ENCODE data around the gene SMPX. TPM values are rescaled to one million over a fixed set of nuclear protein-coding genes. Genes with fewer than 3 reads are reported as not detected.

SMPX gene
- total and polyA plus RNA-seq, 7 donors, result 207 to 863 (median 427) TPM

DNA sequence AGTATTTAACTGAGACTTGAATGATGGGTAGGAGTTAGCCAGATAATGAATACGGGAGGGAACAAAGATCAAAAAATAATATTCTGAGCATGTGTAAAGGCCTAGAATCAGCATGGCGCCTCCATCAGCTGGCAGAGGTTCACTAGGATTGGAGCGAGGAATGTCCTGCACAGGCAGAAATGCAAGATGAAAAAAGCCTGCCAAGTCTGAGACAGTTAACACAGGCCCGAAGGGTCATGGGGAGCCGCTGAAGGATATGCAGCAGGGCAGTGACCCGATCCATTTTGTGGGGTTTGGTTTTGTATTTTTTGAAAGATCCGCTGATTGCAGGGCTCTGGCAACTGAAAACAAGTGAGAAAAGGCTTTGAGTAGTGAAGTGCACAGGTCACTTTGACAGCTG lies 40.1 kb downstream of the SMPX start:
- H3K9me3 ChIP-seq, result no peaks in the 10 kb centered on the region
- no peaks in the 10 kb centered on the region for H3K27me3 ChIP-seq (ENCODE audit: insufficient read depth in 3 of 3, low read length in 2 of 3)
- peaks cover 6% of the 10 kb centered on the region for H3K4me1 ChIP-seq
- ATAC-seq (peak in 2 of 4 donors; percentile 48 to 51), DNase-seq (no peak)
- H3K4me3 ChIP-seq, result no peak overlapping the region
- H3K27ac ChIP-seq, result peak overlapping the region; percentile 58
- intact Hi-C loops (cut with DNase I), result no loop called here
- 48 to 68% (median 54%) methylated on average over 7 of the region's 7 CpGs for WGBS, 3 donors
- peaks cover 0 to 4% of the 10 kb centered on the region in 2 donors for H3K36me3 ChIP-seq (ENCODE audit: insufficient read depth in 1 of 2, low read depth in 1 of 2)
- TF ChIP-seq, protein P1, sequence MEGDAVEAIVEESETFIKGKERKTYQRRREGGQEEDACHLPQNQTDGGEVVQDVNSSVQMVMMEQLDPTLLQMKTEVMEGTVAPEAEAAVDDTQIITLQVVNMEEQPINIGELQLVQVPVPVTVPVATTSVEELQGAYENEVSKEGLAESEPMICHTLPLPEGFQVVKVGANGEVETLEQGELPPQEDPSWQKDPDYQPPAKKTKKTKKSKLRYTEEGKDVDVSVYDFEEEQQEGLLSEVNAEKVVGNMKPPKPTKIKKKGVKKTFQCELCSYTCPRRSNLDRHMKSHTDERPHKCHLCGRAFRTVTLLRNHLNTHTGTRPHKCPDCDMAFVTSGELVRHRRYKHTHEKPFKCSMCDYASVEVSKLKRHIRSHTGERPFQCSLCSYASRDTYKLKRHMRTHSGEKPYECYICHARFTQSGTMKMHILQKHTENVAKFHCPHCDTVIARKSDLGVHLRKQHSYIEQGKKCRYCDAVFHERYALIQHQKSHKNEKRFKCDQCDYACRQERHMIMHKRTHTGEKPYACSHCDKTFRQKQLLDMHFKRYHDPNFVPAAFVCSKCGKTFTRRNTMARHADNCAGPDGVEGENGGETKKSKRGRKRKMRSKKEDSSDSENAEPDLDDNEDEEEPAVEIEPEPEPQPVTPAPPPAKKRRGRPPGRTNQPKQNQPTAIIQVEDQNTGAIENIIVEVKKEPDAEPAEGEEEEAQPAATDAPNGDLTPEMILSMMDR (IDR thresholded peaks at IDR 0.05), result no peak

DNA sequence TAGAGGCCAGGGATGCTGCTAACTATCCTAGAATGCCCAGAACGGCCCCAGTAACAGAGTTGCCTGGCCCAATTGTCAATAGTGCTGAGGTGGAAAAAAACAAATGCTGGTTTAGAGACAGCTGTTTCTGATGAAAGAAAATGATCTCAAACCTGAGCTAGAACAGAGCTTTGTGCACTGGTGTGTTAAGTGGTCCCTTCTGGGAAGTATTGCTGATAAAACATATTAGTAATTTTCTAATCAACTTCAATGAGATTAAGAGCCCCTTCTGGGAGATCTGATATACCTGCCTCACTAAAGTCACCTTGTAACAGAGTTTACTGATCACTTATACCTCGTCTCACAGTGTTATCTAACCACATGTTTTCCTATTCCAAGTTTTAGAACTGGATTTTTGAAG lies 42.1 kb downstream of the SMPX start:
- Histone ChIP-seq H3K27ac (peak overlapping the region; percentile 11), H3K9me3 (no peaks in the 10 kb centered on the region), H3K36me3 (ENCODE audit: insufficient read depth in 1 of 2, low read depth in 1 of 2) (peaks cover 0 to 4% of the 10 kb centered on the region in 2 donors), H3K4me3 (no peak overlapping the region), H3K27me3 (ENCODE audit: insufficient read depth in 3 of 3, low read length in 2 of 3) (no peaks in the 10 kb centered on the region), H3K4me1 (peaks cover 2% of the 10 kb centered on the region)
- DNase-seq (no peak), ATAC-seq (no peak)
- TF ChIP-seq, protein P1 (IDR thresholded peaks at IDR 0.05), result no peak
- 42 to 79% (median 59%) methylated on average over 2 of the region's 2 CpGs for WGBS, 3 donors
- intact Hi-C loops (cut with DNase I), result no loop called here

DNA sequence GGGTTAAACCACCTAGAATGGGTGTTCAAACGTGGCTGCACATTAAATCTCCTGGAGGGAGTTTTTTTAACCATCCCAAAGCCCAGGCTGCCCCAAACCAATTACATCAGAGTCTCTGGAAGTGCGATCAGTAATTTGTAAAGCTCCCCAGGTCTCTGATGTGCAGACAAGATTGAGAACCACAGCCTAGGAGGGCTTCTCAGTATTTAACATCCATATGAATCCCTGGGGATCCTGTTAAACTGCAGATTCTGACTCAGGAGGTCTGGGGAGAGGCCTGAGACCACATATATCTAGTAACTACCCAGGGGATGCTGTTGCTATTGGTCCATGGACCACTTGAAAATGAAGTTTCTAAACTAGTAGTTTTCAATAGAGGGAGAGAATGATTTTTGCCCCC lies 42.6 kb downstream of the SMPX start:
- Histone ChIP-seq H3K9me3 (no peaks in the 10 kb centered on the region), H3K27me3 (ENCODE audit: insufficient read depth in 3 of 3, low read length in 2 of 3) (no peaks in the 10 kb centered on the region), H3K27ac (peak overlapping the region; percentile 11), H3K4me3 (no peak overlapping the region), H3K4me1 (no peaks in the 10 kb centered on the region), H3K36me3 (ENCODE audit: insufficient read depth in 1 of 2, low read depth in 1 of 2) (peaks cover 0 to 4% of the 10 kb centered on the region in 2 donors)
- DNase-seq (no peak), ATAC-seq (no peak)
- TF ChIP-seq, protein P1 (IDR thresholded peaks at IDR 0.05), result no peak
- WGBS, 3 donors, result 39 to 47% (median 41%) methylated on average over 2 of the region's 2 CpGs
- intact Hi-C loops (cut with DNase I), result no loop called here

DNA sequence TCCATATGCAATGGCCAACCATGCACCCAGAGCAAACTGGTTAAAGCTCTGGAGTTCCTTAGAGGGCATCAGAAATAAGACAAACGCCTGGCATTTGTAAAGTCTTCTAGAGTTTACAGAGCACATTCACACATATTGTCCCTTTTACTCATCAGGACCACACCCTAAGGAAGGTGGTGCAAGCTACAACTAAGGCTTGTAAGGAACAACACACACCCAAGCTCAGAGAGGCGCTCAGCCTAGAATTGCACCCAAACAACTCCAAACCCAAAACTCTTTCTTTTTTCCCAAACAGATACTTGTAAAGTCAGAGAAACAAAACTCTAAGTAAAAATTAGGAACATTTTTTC lies 46.1 kb downstream of the SMPX start:
- intact Hi-C loops (cut with DNase I), result no loop called here
- Histone ChIP-seq H3K4me1 (peaks cover 3% of the 10 kb centered on the region), H3K27me3 (ENCODE audit: insufficient read depth in 3 of 3, low read length in 2 of 3) (no peaks in the 10 kb centered on the region), H3K36me3 (ENCODE audit: insufficient read depth in 1 of 2, low read depth in 1 of 2) (no peaks in the 10 kb centered on the region), H3K9me3 (no peaks in the 10 kb centered on the region), H3K27ac (peak overlapping the region; percentile 76), H3K4me3 (no peak overlapping the region)
- DNase-seq, result no peak
- TF ChIP-seq, protein P1 (IDR thresholded peaks at IDR 0.05), result no peak
- WGBS, 3 donors, result 51 to 78% (median 72%) methylated on average over 2 of the region's 2 CpGs
- peak in 3 of 4 donors; percentile 12 to 57 (median 51) for ATAC-seq

DNA sequence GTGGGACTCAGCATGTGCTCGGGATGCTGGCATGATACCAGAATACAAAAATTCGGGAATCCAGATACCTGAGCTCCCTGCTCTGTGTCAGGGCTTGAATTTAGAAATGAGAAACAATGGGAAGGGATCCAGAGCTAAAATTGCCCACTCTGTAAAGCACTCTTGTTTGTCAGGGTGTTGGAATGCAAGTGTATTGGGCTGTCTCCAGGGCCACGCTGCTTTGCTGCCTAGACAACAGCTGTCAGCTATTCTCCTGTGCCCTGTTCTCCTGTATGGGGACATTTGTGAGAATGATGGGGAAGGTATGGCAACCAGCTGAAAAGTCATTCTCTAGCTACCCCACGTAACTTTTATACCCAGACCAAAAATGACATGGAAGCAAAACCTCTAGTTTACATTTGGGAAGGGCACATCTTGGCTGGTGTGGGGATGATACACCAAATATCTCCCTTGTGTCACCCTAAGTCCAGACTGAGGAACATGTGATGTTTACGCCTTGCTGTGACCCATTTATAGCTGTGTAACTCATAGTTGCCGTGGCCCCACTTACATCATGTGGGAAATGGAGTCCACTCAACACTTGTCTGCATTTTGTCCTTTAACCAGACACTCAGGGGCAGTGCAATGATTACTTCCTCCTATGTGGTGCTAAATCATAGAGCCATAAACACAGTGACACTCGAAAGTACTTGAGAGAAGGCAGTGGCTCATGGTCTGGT lies 46.6 kb downstream of the SMPX start:
- H3K36me3 ChIP-seq (ENCODE audit: insufficient read depth in 1 of 2, low read depth in 1 of 2), result no peaks in the 10 kb centered on the region
- no peak overlapping the region for H3K4me3 ChIP-seq
- H3K27me3 ChIP-seq (ENCODE audit: insufficient read depth in 3 of 3, low read length in 2 of 3), result no peaks in the 10 kb centered on the region
- H3K9me3 ChIP-seq, result no peaks in the 10 kb centered on the region
- H3K27ac ChIP-seq, result peak overlapping the region; percentile 76
- intact Hi-C loops (cut with DNase I), result no loop called here
- TF ChIP-seq, protein P1 (IDR thresholded peaks at IDR 0.05), result no peak
- WGBS, 3 donors, result 28 to 48% (median 43%) methylated on average over 7 of the region's 7 CpGs
- peaks cover 3% of the 10 kb centered on the region for H3K4me1 ChIP-seq
- DNase-seq, result peak; percentile 26 to 67
- ATAC-seq, result peak; percentile 86 to 91 (median 90)
